Activated naive CD8-positive, alpha-beta T cell treated with anti-CD3 and anti-CD28 coated beads, Interleukin-2, amount 10 ng/mL, durations not matched to agents 7 days and 5 days (primary cell): ENCODE measurements around the gene DUSP7. TPM values are rescaled to one million over a fixed set of nuclear protein-coding genes. Genes with fewer than 3 reads are reported as not detected.

Source experiments
- ATAC-seq: fragments of 150-1000 bp; cut with Tn5 transposase; one replicate; pipeline ENCODE4 v1.10.0; 2021; ENCODE audit warnings: low read depth, moderate library complexity
- POLR2A ChIA-PET: fragments of 350-600 bp; sonication (Branson Sonifier 250); formaldehyde crosslinking; loops from one replicate; lab custom pipeline; 2021; ENCODE audit warnings: antibody characterized with exemption; lab: Charles Lee
- DNase-seq: peaks from one replicate; pipeline ENCODE4 v3.0.0; 2021
- H3K27ac Mint-ChIP-seq: one replicate; pipeline ENCODE4 v1.8.0; 2022; ENCODE audit warnings: mild to moderate bottlenecking, mixed read lengths
- H3K27me3 Mint-ChIP-seq: one replicate; pipeline ENCODE4 v1.8.0; 2022; ENCODE audit warnings: mild to moderate bottlenecking, moderate library complexity, mixed read lengths
- H3K36me3 Mint-ChIP-seq: one replicate; pipeline ENCODE4 v1.8.0; 2021; ENCODE audit warnings: mild to moderate bottlenecking, mixed read lengths
- H3K4me1 Mint-ChIP-seq: one replicate; pipeline ENCODE4 v1.8.0; 2021; ENCODE audit warnings: mixed read lengths
- H3K4me3 Mint-ChIP-seq: one replicate; pipeline ENCODE4 v1.8.0; 2022; ENCODE audit warnings: mild to moderate bottlenecking, moderate library complexity, mixed read lengths
- H3K9me3 Mint-ChIP-seq: one replicate; pipeline ENCODE4 v1.8.0; 2021; ENCODE audit warnings: mixed read lengths
- total RNA-seq, 2 experiments: library from RNA; stranded (reverse); gene quantifications; one replicate each; pipeline ENCODE4 v1.2.3, GENCODE V29; 2021

The DUSP7 gene, protein sequence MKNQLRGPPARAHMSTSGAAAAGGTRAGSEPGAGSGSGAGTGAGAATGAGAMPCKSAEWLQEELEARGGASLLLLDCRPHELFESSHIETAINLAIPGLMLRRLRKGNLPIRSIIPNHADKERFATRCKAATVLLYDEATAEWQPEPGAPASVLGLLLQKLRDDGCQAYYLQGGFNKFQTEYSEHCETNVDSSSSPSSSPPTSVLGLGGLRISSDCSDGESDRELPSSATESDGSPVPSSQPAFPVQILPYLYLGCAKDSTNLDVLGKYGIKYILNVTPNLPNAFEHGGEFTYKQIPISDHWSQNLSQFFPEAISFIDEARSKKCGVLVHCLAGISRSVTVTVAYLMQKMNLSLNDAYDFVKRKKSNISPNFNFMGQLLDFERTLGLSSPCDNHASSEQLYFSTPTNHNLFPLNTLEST
- total RNA-seq, result 10 to 100 TPM; 30.9 to 31.3 TPM

DNA sequence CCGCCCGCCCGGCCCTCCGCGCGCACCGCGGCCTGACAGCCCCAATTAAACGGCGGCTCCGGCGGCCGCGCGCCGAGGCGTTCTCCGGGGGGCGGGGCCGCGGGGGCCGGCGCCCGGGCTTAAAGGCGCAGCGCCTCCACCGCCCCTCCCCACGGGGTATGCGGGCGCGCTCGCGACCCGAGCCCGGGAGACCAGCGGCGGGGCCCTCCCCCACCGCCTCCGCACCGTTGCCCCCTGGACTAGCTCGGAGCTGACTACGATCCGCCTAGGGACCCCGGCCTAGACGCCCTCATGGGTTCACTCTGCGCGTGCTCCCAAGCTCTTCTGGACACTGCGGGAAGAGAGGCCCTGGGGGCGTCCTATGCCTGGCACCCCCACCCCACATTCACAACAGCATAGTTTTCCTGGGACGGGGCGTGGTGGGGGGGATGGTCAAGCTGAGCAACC lies at the start of gene DUSP7:
DUSP7 (minus strand) TSS at position 51 of the 447 bp plus-strand sequence. CDS start 205 bp downstream, outside the sequence.
- no peaks in the 10 kb centered on the region for H3K27me3 Mint-ChIP-seq
- peaks cover 6% of the 10 kb centered on the region for H3K36me3 Mint-ChIP-seq
- POLR2A ChIA-PET, result interaction anchor here (0.6 to 3.1 kb wide), 15 partner anchors 28 to 556 kb away, joined by 3 to 20 read pairs (median 5); partner anchors contain the start of genes ABHD14A, ABHD14B, POC1A and RPL29
- peak; percentile 87 for DNase-seq
- H3K4me3 Mint-ChIP-seq, result peak within 1 kb of the TSS; percentile 86
- H3K27ac Mint-ChIP-seq, result peak within 1 kb of the TSS; percentile 86
- ATAC-seq, result peak; percentile 20
- no peaks in the 10 kb centered on the region for H3K9me3 Mint-ChIP-seq
- peaks cover 35% of the 10 kb centered on the region for H3K4me1 Mint-ChIP-seq

DNA sequence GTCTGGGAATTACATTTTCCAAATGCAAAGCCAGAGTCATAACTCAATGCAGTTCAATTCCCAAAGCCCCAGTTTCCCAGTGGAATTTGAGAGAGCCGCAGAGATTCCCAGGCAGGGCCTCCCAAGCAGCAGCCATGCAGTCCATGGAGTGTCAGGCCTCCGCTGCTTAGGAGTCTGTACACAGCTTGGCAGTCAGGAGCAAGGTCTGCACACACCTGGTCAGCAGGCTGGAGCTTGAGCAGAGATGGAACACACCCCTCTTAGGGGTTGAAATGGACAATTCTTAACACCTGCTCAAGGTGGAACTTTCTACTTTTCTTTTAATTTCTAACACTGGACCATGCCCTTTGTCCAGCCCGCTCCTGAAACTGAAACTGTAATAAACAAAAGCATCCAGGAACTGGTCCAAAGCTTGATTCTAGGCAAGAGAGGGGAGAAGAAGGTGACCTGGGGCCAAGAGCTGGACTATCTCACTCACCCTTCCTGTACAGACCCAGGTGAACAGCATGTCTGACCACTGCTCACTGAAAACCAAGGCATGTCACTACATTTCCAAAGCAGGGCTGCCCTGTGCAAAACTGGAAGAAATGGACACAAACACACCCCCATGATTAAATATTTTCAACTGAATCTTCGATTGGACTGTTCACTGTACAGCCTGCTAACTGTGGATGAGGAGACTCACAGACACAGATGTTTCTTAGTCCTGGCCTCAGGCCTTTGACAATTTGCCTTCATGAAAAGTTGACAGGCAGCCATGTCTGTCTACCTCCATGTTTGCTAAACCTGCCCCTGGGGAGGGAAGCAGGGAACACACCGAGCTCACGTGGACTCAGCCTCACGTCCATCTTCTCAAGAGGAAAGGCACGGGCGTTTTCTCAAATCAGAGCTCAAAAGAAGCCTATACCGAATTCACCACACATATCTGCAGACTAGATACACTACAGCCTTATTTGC lies 48.6 kb upstream of the DUSP7 start:
- H3K27me3 Mint-ChIP-seq, result no peaks in the 10 kb centered on the region
- no peak for ATAC-seq
- peaks cover 28% of the 10 kb centered on the region for H3K36me3 Mint-ChIP-seq
- POLR2A ChIA-PET, result no interaction called here
- H3K27ac Mint-ChIP-seq, result no peak overlapping the region
- no peak overlapping the region for H3K4me3 Mint-ChIP-seq
- peaks cover 6% of the 10 kb centered on the region for H3K9me3 Mint-ChIP-seq
- DNase-seq, result no peak
- peaks cover 4% of the 10 kb centered on the region for H3K4me1 Mint-ChIP-seq

DNA sequence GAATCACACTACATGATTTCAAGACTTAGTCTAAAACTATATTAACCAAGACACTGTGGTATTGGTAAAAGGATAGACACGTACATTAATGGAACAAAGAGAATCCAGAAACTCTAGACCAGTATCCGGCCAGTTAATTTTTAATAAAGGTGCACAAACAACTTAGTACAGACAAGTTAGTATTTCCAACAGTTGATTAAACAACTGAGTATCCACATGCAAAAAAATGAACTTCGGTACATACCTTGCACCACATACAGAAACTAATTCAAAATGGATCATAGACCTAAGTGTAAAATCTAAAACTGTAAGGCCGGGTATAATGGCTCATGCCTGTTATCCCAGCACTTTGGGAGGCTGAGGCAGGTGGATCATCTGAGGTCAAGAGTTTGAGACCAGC lies 46.6 kb upstream of the DUSP7 start:
- POLR2A ChIA-PET, result no interaction called here
- H3K9me3 Mint-ChIP-seq, result peaks cover 6% of the 10 kb centered on the region
- ATAC-seq (no peak), DNase-seq (no peak)
- peaks cover 36% of the 10 kb centered on the region for H3K36me3 Mint-ChIP-seq
- H3K4me1 Mint-ChIP-seq, result peaks cover 5% of the 10 kb centered on the region
- no peaks in the 10 kb centered on the region for H3K27me3 Mint-ChIP-seq
- no peak overlapping the region for H3K27ac Mint-ChIP-seq
- no peak overlapping the region for H3K4me3 Mint-ChIP-seq

DNA sequence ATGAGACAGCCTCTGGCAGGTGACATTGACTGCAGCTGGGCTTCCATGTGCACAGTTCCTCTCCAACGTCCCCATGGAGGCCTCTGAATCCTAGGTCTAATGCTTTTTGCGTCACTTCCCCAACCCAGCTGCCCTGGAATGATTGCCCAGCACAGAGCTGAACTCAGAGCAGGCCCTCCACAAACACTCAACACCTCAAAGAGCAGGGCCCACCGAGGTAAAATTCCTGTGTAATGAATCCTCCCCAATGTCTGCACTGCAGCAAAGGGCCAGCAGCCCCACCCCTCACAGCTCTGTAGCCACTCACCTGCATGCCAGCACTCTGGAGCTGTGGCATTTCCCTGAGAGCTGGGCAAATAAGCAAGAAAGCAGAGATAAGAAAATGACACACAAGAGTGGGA lies 42.6 kb upstream of the DUSP7 start:
- Mint-ChIP-seq H3K27me3 (no peaks in the 10 kb centered on the region), H3K4me1 (peaks cover 1% of the 10 kb centered on the region), H3K27ac (no peak overlapping the region), H3K36me3 (peaks cover 31% of the 10 kb centered on the region), H3K4me3 (no peak overlapping the region), H3K9me3 (peaks cover 6% of the 10 kb centered on the region)
- POLR2A ChIA-PET, result no interaction called here
- DNase-seq (no peak), ATAC-seq (no peak)

DNA sequence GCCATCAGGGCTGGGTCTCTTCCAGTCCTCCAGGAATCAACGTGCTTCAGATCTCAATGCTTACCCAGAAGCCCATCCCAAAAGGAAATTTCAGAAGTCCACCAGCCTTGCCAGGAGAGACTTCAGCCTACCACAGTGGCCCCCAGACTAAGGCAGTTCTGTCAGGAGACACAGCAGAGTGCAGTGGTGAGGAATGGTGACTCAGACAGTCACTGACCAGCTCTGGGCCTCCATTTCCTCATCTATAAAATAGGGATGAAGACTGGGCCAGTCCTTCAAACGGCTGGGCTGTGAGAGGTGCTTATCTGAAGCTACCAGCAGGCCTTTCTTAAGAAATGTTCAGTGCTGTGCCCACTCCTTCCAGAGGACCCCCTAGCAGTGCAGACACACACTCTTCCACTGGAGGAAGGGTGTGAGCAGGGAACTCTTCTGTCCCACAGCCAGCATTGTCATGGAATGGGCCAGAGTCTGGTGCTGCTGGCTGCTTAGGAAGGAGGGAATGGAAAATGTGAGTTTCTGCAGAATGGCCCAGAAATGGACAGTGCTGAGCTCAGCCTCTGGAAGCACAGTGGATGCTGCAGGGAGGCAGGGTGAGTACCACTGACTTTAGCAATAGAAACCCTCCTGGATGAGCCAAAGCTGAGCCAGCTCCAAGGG lies 41.6 kb upstream of the DUSP7 start:
- Mint-ChIP-seq H3K9me3 (peaks cover 6% of the 10 kb centered on the region), H3K27me3 (no peaks in the 10 kb centered on the region), H3K27ac (no peak overlapping the region), H3K36me3 (peaks cover 28% of the 10 kb centered on the region), H3K4me3 (no peak overlapping the region), H3K4me1 (peaks cover 1% of the 10 kb centered on the region)
- POLR2A ChIA-PET, result no interaction called here
- DNase-seq (no peak), ATAC-seq (no peak)

DNA sequence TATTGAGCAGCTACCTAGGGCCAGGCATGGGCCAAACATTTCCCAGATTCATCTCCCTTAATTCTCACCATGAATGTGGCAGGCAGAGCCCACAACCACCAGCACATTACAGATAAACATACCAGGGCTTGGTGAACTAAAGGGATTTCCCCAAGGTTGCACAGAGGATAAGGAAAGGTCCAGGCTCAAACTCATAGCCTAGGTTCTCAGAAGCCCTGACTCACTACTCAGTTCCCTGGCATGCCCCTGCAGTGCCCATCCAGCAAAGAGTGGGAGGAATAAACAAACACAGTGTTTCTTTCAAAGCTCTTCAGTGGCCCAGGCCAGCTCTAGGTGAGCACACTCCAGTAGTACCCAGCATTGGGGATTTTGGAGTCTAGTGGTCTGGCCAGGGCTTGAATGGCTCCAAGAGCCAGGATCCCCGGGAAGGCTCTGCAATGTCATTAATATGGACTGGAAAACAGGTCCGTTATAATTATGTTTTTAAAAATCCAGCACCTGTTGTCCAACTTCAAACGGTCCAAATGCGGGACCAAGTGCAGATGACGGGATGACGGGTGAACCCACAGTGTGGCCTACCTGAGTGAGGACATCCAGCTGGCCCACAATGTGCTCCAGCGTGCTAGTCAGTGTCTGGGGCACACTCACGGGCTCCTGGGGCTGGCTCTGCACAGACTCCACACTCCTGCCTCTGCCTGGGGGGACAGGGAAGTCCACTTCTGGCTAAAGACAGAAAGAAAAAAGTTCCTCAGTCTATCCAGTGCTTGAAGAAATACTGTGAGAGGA lies 39.8 kb upstream of the DUSP7 start:
- Mint-ChIP-seq H3K36me3 (peaks cover 15% of the 10 kb centered on the region), H3K4me3 (no peak overlapping the region), H3K27ac (no peak overlapping the region), H3K9me3 (peaks cover under 1% of the 10 kb centered on the region), H3K4me1 (peaks cover 1% of the 10 kb centered on the region), H3K27me3 (no peaks in the 10 kb centered on the region)
- ATAC-seq (no peak), DNase-seq (no peak)
- POLR2A ChIA-PET, result no interaction called here

DNA sequence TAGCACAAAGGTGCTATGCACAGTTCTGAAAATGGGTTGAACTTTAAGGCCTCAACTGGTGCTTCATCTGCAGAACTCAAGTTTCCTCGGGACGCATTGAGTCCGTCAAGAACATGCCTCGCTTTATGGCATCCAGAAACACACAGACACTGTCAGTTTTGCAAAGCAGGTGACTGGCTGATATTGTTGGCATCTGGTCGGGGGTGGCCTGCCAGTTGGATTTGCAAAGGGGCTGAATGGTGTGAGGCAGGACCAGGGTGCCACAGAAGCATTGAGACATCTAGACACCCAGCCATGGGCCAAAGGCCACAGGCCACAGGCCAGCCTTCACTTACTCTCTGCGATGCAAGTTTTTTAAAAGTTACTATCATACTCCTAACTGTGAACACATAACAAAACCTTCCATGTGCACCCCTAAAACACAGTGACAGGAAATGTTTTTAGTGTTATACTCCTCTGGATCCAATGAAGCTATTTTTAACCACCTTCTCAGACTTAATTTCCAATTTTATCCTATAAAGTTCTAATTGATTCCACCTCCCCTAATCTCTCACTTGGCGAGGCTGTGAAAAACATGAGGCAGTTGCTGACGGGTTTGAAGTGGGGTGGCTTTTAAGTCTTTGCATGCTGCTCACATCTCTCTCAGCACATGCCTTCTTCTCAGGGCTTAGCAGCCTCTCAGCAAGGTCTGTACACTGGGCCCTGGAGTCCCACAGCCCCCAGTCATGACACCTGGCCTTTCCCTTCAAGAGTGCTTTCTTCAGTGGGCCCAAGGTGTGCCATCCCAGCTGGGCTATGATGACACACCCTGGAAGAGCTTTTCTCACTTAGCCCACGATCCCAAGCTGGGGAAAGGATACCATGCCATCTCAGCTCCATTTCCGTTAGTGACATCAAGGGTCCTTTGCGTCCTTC lies 38.5 kb upstream of the DUSP7 start:
- Mint-ChIP-seq H3K27me3 (no peaks in the 10 kb centered on the region), H3K36me3 (peaks cover 6% of the 10 kb centered on the region), H3K9me3 (no peaks in the 10 kb centered on the region), H3K4me1 (no peaks in the 10 kb centered on the region), H3K4me3 (no peak overlapping the region), H3K27ac (peak overlapping the region; percentile 25)
- DNase-seq (no peak), ATAC-seq (no peak)
- POLR2A ChIA-PET, result no interaction called here

DNA sequence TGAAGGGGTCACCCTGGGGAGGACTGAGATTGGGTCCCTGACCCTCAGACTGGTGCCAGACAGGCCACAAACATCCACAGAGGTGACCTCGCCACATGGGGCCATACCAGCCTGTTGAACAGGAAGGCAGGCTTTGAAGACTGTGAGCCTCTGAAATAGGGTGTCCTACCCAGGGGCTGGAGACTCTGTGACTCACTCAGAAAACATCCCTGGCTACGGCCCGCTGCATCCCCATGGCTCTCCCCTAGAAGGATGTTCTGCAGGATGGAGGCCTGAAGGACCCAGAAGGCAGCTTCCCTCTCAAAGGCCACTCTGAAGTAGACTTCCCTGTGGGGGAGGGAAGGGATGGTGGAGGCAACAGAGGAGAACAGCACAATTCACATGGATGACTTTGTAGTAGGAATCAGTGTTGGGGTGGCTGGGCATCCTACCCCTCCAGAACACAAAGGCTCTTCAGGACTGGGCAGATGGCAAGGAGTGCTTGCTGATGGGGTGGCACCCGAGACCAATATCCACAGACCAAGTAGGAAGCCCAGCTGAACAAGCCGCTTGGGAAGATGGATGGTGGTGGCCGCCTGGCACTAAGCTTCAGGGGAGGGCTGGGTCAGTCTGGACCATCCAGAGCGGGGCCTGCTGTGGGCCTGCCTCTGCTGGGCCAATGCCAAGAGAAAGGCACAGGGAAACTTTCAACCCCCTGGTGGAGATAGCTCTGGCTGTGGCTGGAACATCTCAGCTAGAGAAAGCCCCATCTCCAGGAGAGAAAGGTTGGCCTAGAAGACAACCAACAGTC lies 37.6 kb upstream of the DUSP7 start:
- POLR2A ChIA-PET, result no interaction called here
- Mint-ChIP-seq H3K27me3 (no peaks in the 10 kb centered on the region), H3K4me3 (no peak overlapping the region), H3K9me3 (no peaks in the 10 kb centered on the region), H3K36me3 (peaks cover 3% of the 10 kb centered on the region), H3K27ac (no peak overlapping the region), H3K4me1 (no peaks in the 10 kb centered on the region)
- ATAC-seq (no peak), DNase-seq (no peak)

DNA sequence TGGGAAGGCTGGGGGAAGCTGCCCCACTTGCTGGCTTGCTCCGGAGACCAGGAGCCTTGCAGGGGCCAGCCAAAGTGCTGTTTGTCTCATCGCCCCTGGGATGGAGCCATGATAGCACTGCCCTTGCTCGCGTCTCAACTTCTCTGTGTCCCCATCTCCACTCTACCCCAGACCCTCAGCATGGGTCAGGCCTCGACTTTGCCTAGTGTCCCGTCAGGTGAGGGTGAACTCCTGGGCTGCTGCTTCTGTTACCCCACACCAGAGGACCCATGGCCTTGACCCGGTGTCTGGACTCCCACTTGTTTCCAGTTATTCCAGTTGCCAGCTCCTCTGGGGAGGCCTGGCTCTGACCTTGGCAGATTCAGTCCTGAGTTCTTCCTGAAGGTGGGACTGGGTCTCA lies 36.5 kb upstream of the DUSP7 start:
- no peak for DNase-seq
- Mint-ChIP-seq H3K36me3 (no peaks in the 10 kb centered on the region), H3K27ac (no peak overlapping the region), H3K4me1 (peaks cover 5% of the 10 kb centered on the region), H3K27me3 (no peaks in the 10 kb centered on the region), H3K4me3 (no peak overlapping the region), H3K9me3 (no peaks in the 10 kb centered on the region)
- ATAC-seq, result no peak
- POLR2A ChIA-PET, result no interaction called here

DNA sequence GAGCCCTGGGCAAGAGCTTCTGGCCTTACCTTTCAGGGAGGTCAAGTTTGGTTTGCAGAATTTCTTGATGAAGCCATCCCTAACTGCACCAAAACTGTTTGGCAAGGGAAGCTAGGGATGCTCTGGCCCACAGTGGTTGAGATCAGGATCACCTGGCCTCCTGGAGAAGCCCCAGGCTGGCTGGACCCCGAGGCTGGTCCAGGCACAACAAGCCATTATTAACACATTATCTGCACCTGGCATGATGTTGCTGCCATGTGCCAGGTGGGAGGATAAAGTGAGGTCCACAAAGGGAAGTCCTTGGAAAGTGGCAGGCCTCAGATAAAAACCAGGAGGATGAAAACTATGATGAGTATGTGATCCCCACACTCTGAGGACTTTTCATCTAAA lies 35.9 kb upstream of the DUSP7 start:
- ATAC-seq, result no peak
- DNase-seq, result no peak
- peaks cover 11% of the 10 kb centered on the region for H3K4me1 Mint-ChIP-seq
- H3K36me3 Mint-ChIP-seq, result no peaks in the 10 kb centered on the region
- POLR2A ChIA-PET, result no interaction called here
- H3K27ac Mint-ChIP-seq, result no peak overlapping the region
- no peak overlapping the region for H3K4me3 Mint-ChIP-seq
- H3K27me3 Mint-ChIP-seq, result no peaks in the 10 kb centered on the region
- H3K9me3 Mint-ChIP-seq, result no peaks in the 10 kb centered on the region

DNA sequence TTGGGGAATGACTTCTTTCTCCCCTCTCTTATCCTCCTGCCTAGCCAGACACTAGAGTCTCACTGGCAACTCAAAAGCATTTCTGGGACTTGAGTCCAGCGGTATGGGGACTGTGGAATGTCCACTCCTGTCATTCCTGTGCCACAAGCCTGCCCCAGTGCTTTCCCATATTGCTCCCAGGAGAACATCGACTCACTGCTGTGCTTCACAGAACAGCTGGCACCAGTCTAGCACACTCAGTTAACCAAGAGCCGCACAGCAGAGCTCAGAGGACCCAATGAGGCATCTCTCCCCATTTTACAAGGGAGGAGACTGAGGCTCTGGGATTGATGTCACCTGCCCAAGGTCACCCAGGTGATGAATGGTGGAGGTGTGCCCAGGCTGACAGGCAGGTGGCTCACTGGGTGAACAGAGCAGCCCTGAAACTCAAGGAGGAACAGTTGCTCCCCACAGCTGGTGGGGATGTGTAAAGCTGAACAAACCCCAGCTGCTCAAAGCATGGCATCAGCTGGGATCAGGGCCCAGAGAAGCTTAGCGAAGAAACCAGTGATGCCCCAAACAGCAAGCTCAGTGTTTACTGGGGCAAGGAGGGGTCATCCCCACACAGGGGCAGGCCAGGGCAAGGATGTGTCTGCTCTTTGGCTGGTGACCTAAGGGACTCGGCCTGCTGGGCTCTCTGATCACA lies 35.4 kb upstream of the DUSP7 start:
- ATAC-seq (no peak), DNase-seq (no peak)
- no peaks in the 10 kb centered on the region for H3K27me3 Mint-ChIP-seq
- peaks cover 17% of the 10 kb centered on the region for H3K4me1 Mint-ChIP-seq
- POLR2A ChIA-PET, result no interaction called here
- no peak overlapping the region for H3K4me3 Mint-ChIP-seq
- peaks cover 2% of the 10 kb centered on the region for H3K36me3 Mint-ChIP-seq
- H3K27ac Mint-ChIP-seq, result no peak overlapping the region
- no peaks in the 10 kb centered on the region for H3K9me3 Mint-ChIP-seq
